Kidney (tissue), 14 donors: Measurements from ENCODE around the gene SLC39A9. TPM values are rescaled to one million over a fixed set of nuclear protein-coding genes. Genes with fewer than 3 reads are reported as not detected.
A peak's percentile ranks its signal among the peaks of the same experiment; 100 is the strongest.

Experiments
- DNase-seq, 5 donors: peaks; one replicate each; pipeline ENCODE4 v3.0.0-alpha.2; 2013 to 2020
- FAIRE-seq: peaks from 2 replicates; lab custom pipeline; 2012; peaks lifted over from hg19 to GRCh38; lab: Jason Lieb, UNC
- H3K27ac ChIP-seq, 2 donors: one replicate each; pipeline ENCODE4 v1.7.0; 2013; ENCODE audit warnings: low read depth in 2 of 2, low read length in 2 of 2, inconsistent platforms in 1 of 2
- H3K27me3 ChIP-seq: one replicate; pipeline ENCODE4 v1.7.1; 2013; ENCODE audit warnings: low read length, inconsistent platforms; ENCODE audit not compliant: control insufficient read depth, insufficient read depth
- H3K36me3 ChIP-seq, 3 donors: one replicate each; pipeline versions ENCODE4 v1.7.0 to v1.7.1; 2013; ENCODE audit warnings: low read length in 3 of 3, control low read depth in 1 of 3, inconsistent platforms in 1 of 3; ENCODE audit not compliant: insufficient read depth in 3 of 3, control insufficient read depth in 2 of 3
- H3K4me1 ChIP-seq, 3 donors: one replicate each; pipeline versions ENCODE4 v1.7.0 to v1.7.1; 2013; ENCODE audit warnings: low read length in 3 of 3, inconsistent platforms in 1 of 3, low read depth in 1 of 3; ENCODE audit not compliant: control insufficient read depth in 2 of 3, insufficient read depth in 2 of 3
- H3K4me3 ChIP-seq, 3 donors: one replicate each; pipeline versions ENCODE4 v1.7.0 to v1.8.1; 2013; ENCODE audit warnings: low read length in 3 of 3, control low read depth in 1 of 3, inconsistent platforms in 1 of 3
- H3K9ac ChIP-seq, 3 donors: one replicate each; pipeline versions ENCODE4 v1.7.0 to v1.7.1; 2013; ENCODE audit warnings: low read length in 3 of 3, control low read depth in 1 of 3, inconsistent platforms in 1 of 3
- H3K9me3 ChIP-seq, 3 donors: one replicate each; pipeline versions ENCODE4 v1.7.0 to v1.7.1; 2013; ENCODE audit warnings: low read length in 3 of 3, control low read depth in 1 of 3, inconsistent platforms in 1 of 3; ENCODE audit not compliant: control insufficient read depth in 2 of 3, insufficient read depth in 1 of 3
- intact Hi-C: fragments of 100-400 bp; cut with DNase I; formaldehyde crosslinking; loops from one replicate; pipeline ENCODE4 v1.11.1; 2022
- polyA plus RNA-seq: library from polyadenylated mRNA; stranded (reverse); fragments of 350-450 nt; fragmentation: Illumina TruSeq; extraction: RNeasy Lipid Tissue Mini Kit (QIAGEN cat#74804); gene quantifications from one replicate; pipeline ENCODE4 v1.2.3, GENCODE V29; 2014; ENCODE audit warnings: low read depth, low replicate concordance; ENCODE audit not compliant: insufficient read depth
- total RNA-seq: library from RNA; stranded (reverse); fragmentation: NEBNext Ultra II Directional; extraction: Animal tissue kit (Norgen Biotek cat#: 25700); gene quantifications from one replicate; pipeline ENCODE4 v1.2.1, GENCODE V29; 2021
- TF ChIP-seq, protein P1 (sequence below): IDR thresholded peaks from 3 replicates; pipeline ENCODE4 v1.5.1; 2012; ENCODE audit warnings: mild to moderate bottlenecking, moderate library complexity, borderline replicate concordance; ENCODE audit not compliant: insufficient read depth; ENCODE audit errors: extremely low read depth
- donor health status: control.
- donor health status: control.
- donor health status: control.
- donor health status: control.
- donor health status: control.
- donor health status: DM: yes; HTN: yes; CAD: no.
- donor health status: Normal renal cell carcinoma (clear cell type).

The SLC39A9 gene
- total and polyA plus RNA-seq, 2 donors from 2014 or later: 45.9 to 77.7 TPM

DNA sequence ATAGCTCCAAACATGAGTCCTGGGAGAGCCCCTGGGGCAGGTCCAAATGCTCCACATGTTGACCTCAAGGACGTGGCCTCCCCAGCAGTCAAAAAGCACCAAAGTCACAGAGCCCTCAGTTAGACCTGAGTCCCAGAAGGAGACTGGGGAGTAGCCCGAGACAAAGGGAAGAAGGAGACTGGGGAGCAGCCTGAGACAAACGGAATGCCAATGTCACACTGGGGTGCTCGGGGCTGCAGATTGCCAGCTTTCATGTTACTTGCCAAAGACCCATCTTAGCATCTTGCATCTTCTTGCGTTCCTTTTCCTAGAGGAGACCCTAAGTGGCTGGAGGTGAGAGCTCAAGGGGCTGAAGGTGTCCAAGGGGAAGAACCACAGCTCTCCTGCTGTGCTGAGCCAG lies 100.9 kb downstream of the SLC39A9 start:
- H3K27ac ChIP-seq: no peak overlapping the region
- H3K4me1 ChIP-seq: peaks cover 0 to 2% (median 0%) of the 10 kb centered on the region in 3 donors
- TF ChIP-seq, protein P1, sequence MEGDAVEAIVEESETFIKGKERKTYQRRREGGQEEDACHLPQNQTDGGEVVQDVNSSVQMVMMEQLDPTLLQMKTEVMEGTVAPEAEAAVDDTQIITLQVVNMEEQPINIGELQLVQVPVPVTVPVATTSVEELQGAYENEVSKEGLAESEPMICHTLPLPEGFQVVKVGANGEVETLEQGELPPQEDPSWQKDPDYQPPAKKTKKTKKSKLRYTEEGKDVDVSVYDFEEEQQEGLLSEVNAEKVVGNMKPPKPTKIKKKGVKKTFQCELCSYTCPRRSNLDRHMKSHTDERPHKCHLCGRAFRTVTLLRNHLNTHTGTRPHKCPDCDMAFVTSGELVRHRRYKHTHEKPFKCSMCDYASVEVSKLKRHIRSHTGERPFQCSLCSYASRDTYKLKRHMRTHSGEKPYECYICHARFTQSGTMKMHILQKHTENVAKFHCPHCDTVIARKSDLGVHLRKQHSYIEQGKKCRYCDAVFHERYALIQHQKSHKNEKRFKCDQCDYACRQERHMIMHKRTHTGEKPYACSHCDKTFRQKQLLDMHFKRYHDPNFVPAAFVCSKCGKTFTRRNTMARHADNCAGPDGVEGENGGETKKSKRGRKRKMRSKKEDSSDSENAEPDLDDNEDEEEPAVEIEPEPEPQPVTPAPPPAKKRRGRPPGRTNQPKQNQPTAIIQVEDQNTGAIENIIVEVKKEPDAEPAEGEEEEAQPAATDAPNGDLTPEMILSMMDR: no peak
- intact Hi-C loops: no loop called here
- H3K27me3 ChIP-seq: no peaks in the 10 kb centered on the region
- H3K4me3 ChIP-seq: no peak overlapping the region
- DNase-seq: peak in 1 of 5 donors; percentile 11
- H3K9ac ChIP-seq: no peak overlapping the region
- FAIRE-seq: no peak
- H3K9me3 ChIP-seq: no peaks in the 10 kb centered on the region
- H3K36me3 ChIP-seq: no peaks in the 10 kb centered on the region

DNA sequence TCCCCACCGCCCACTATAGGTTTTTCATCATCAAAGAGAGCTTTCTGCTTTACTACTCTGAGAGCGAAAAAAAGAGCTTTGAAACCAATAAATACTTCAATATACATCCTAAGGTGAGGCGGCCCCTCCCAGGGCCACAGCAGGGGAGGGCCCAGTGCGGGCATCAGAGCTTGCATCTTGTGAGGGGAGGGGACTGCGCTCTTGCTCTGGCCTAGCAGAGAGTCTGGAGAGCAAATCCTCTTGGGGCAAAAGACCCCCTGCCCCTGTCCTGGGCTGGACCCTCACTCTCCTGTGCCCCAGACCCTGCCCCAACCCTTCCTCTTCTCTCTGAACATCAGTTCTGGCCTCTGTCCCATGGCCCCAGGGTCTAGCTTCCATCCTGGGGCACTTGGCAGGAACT lies 101.6 kb downstream of the SLC39A9 start:
- no peak for FAIRE-seq
- H3K9me3 ChIP-seq: peaks cover 0 to under 1% (median 0%) of the 10 kb centered on the region in 3 donors
- intact Hi-C loops: no loop called here
- no peak overlapping the region for H3K4me3 ChIP-seq
- peaks cover 0 to 2% (median 0%) of the 10 kb centered on the region in 3 donors for H3K4me1 ChIP-seq
- H3K36me3 ChIP-seq: no peaks in the 10 kb centered on the region
- TF ChIP-seq, protein P1: no peak
- no peak overlapping the region for H3K9ac ChIP-seq
- peak in 2 of 5 donors; percentile 19 to 38 for DNase-seq
- no peaks in the 10 kb centered on the region for H3K27me3 ChIP-seq
- H3K27ac ChIP-seq: no peak overlapping the region

DNA sequence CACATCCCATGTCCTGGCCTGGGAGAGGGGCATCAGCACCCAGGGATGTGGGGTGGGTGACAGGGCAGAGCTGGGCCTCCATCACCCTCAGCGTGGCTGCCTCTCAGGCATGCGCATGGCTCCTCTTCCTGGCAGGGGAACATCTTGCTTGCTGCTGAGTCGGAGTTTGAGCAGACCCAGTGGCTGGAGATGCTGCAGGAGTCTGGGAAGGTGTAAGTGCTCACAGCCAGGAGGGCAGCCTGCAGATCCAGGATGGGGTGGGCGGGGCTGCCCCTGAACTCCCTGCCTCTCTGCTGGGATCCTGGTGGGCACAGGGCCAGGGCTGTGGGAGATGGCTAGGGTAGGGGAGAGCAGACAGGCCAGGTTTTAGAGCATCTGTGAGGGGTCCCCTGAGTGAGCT lies 102.2 kb downstream of the SLC39A9 start:
- no peaks in the 10 kb centered on the region for H3K36me3 ChIP-seq
- peak in 2 of 5 donors; percentile 31 to 55 for DNase-seq
- no peak overlapping the region for H3K4me3 ChIP-seq
- H3K9ac ChIP-seq: no peak overlapping the region
- intact Hi-C loops: no loop called here
- H3K27me3 ChIP-seq: no peaks in the 10 kb centered on the region
- peaks cover 0 to 2% (median 0%) of the 10 kb centered on the region in 3 donors for H3K4me1 ChIP-seq
- H3K9me3 ChIP-seq: peaks cover 0 to 2% (median 0%) of the 10 kb centered on the region in 3 donors
- TF ChIP-seq, protein P1: no peak
- FAIRE-seq: no peak
- H3K27ac ChIP-seq: no peak overlapping the region

DNA sequence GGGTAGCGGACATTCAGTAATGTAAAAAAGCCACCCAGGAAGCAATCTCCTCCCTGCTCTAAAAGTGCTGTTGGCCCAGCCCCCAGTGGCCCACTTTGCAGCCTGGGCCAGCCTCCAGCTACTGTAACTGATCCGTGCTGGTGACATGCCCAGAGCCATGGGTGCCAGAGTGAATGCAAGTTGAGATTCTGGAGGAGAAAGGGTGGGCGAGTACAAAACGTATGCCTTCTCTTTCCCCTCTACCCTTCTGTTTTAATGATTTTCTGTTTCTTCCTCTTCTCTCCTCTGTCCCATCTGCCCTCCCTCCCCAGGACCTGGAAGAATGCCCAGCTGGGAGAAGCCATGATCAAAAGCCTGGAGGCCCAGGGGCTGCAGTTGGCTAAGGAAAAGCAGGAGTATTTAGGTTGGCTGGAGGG lies 102.9 kb downstream of the SLC39A9 start:
- FAIRE-seq (no peak), DNase-seq (peak in 3 of 5 donors; percentile 17 to 53 (median 45))
- intact Hi-C loops: no loop called here
- no peaks in the 10 kb centered on the region for H3K27me3 ChIP-seq
- no peak overlapping the region for H3K9ac ChIP-seq
- H3K36me3 ChIP-seq: no peaks in the 10 kb centered on the region
- H3K27ac ChIP-seq: no peak overlapping the region
- peaks cover 0 to 2% (median 0%) of the 10 kb centered on the region in 3 donors for H3K9me3 ChIP-seq
- no peak overlapping the region for H3K4me3 ChIP-seq
- H3K4me1 ChIP-seq: peaks cover 0 to 2% (median 0%) of the 10 kb centered on the region in 3 donors
- TF ChIP-seq, protein P1: no peak
